PC-3 (cell line): ENCODE results near the gene SVIL. TPM values are rescaled to one million over a fixed set of nuclear protein-coding genes. Genes with fewer than 3 reads are reported as not detected.

ENCODE experiments used
- ATAC-seq: fragments of 200-7000 bp; cut with Tn5 transposase; 2 replicates; pipeline ENCODE4 v1.9.1; 2020; ENCODE audit warnings: mild to moderate bottlenecking, moderate library complexity
- BruUV-seq: library from RNA; stranded (reverse); fragments of 400-500 nt; replicated peaks from 2 replicates; lab custom pipeline; 2021; lab: Mats Ljungman, UMichigan
- CTCF ChIA-PET: fragments of 300-600 bp; sonication (Branson Sonifier 250); formaldehyde crosslinking; loops from one replicate; lab custom pipeline; 2022; ENCODE audit warnings: antibody characterized with exemption; lab: Charles Lee
- POLR2A ChIA-PET: fragments of 300-600 bp; sonication (Branson Sonifier 250); formaldehyde crosslinking; loops from one replicate; lab custom pipeline; 2022; ENCODE audit warnings: antibody characterized with exemption; ENCODE audit not compliant: unreplicated experiment; lab: Charles Lee
- DNase-seq: peaks from one replicate; pipeline ENCODE4 v3.0.0-alpha.2; 2015
- H2AFZ ChIP-seq: fragments of 300-600 bp; sonication (generic); 2 replicates; pipeline ENCODE4 v1.6.0; 2016; ENCODE audit warnings: antibody characterized with exemption, low read length
- H3F3A ChIP-seq: fragments of 300-600 bp; sonication (generic); one replicate; pipeline ENCODE4 v1.6.0; 2017; ENCODE audit warnings: antibody characterized with exemption, low read length, control low read depth, mild to moderate bottlenecking; ENCODE audit not compliant: unreplicated experiment
- H3K27ac ChIP-seq: fragments of 300-600 bp; sonication (generic); 2 replicates; pipeline ENCODE4 v1.5.1; 2016; ENCODE audit warnings: mild to moderate bottlenecking, low read length
- H3K27me3 ChIP-seq: fragments of 300-600 bp; sonication (generic); 2 replicates; pipeline ENCODE4 v1.6.1; 2016; ENCODE audit warnings: low read length, mixed read lengths
- H3K36me3 ChIP-seq: fragments of 300-600 bp; sonication (generic); 2 replicates; pipeline ENCODE4 v1.6.1; 2016; ENCODE audit warnings: low read depth, mixed run types, low read length, mixed read lengths
- H3K4me1 ChIP-seq: fragments of 300-600 bp; sonication (generic); 2 replicates; pipeline ENCODE4 v1.5.1; 2016; ENCODE audit warnings: low read length; ENCODE audit not compliant: insufficient read depth
- H3K4me2 ChIP-seq: fragments of 300-600 bp; sonication (generic); 2 replicates; pipeline ENCODE4 v1.6.0; 2016; ENCODE audit warnings: low read length
- H3K4me3 ChIP-seq: fragments of 300-600 bp; sonication (generic); 2 replicates; pipeline ENCODE4 v1.5.1; 2016; ENCODE audit warnings: mild to moderate bottlenecking, low read length, mixed read lengths
- H3K79me2 ChIP-seq: fragments of 300-600 bp; sonication (generic); 2 replicates; pipeline ENCODE4 v1.6.1; 2017; ENCODE audit warnings: low read length, mixed read lengths
- H3K9ac ChIP-seq: fragments of 300-600 bp; sonication (generic); 2 replicates; pipeline ENCODE4 v1.6.0; 2016; ENCODE audit warnings: mild to moderate bottlenecking, low read length
- H3K9me2 ChIP-seq: fragments of 300-600 bp; sonication (generic); replicated peaks from 2 replicates; pipeline ENCODE4 v1.6.1; 2016; ENCODE audit warnings: mixed run types, low read length, mixed read lengths
- H3K9me3 ChIP-seq: fragments of 300-600 bp; sonication (generic); 2 replicates; pipeline ENCODE4 v1.6.1; 2016; ENCODE audit warnings: low read length, mixed read lengths
- H4K20me1 ChIP-seq: fragments of 300-600 bp; sonication (generic); 2 replicates; pipeline ENCODE4 v1.6.1; 2016; ENCODE audit warnings: low read length, mixed read lengths
- CTCF ChIP-seq: fragments of 300-600 bp; sonication (generic); conservative IDR thresholded peaks from 2 replicates; pipeline ENCODE4 v1.5.1; 2017; ENCODE audit warnings: antibody characterized with exemption, low read depth, mild to moderate bottlenecking, low read length
- EZH2 ChIP-seq: fragments of 300-600 bp; sonication (generic); IDR thresholded peaks from one replicate; pipeline ENCODE4 v1.6.1; 2017; ENCODE audit warnings: antibody characterized with exemption, mild to moderate bottlenecking, low read length; ENCODE audit not compliant: unreplicated experiment
- EZH2phosphoT487 ChIP-seq: fragments of 300-600 bp; sonication (generic); IDR thresholded peaks from 2 replicates; pipeline ENCODE4 v1.6.1; 2018; ENCODE audit warnings: mild to moderate bottlenecking, antibody characterized with exemption, low read length, borderline replicate concordance
- intact Hi-C: fragments of 100-400 bp; cut with micrococcal nuclease; formaldehyde crosslinking; loops from 2 replicates; pipeline ENCODE4 v1.9.0; 2023
- total RNA-seq: library from RNA; depleted of rRNA; stranded (reverse); fragments of >200 nt; gene quantifications from 2 replicates; pipeline ENCODE4 v1.2.3, GENCODE V29; 2014

The SVIL gene
- total RNA-seq, 1 experiment from 2014 or later, result 19.2 TPM

DNA sequence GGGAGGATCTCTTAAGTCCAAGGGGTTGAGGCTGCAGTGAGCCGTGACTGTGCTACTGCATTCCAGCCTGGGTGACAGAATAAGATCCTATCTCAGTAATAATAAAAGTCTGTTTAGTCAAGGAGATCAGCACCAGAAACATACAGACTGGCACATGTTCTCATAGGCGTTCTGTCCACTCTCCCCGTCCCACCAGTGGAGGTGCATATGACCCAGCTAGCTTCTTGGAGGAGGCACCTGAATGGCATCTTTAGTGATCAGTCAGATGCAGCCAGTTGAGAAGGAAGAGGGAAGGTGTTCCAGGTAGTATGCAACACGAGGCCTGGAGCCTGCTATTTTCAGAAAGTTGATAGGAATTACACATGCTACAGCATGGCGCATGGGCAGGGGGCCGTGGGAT, 45.3 kb upstream of the SVIL start:
- Histone ChIP-seq H3K9ac (no peak overlapping the region), H3K9me3 (no peaks in the 10 kb centered on the region), H3K4me3 (no peak overlapping the region), H3F3A (no peaks in the 10 kb centered on the region), H3K36me3 (peaks cover 26% of the 10 kb centered on the region), H3K27me3 (no peaks in the 10 kb centered on the region), H3K79me2 (no peaks in the 10 kb centered on the region), H3K4me1 (no peaks in the 10 kb centered on the region), H2AFZ (no peak overlapping the region), H3K27ac (no peak overlapping the region), H3K9me2 (no peaks in the 10 kb centered on the region), H4K20me1 (no peaks in the 10 kb centered on the region), H3K4me2 (no peak overlapping the region)
- BruUV-seq, result no TSS peak
- ATAC-seq (no peak), DNase-seq (no peak)
- no peak for TF ChIP-seq CTCF
- no peak for TF ChIP-seq EZH2
- no peak for TF ChIP-seq EZH2phosphoT487
- ChIA-PET POLR2A (no interaction called here), CTCF (no interaction called here)
- intact Hi-C loops, result no loop called here

DNA sequence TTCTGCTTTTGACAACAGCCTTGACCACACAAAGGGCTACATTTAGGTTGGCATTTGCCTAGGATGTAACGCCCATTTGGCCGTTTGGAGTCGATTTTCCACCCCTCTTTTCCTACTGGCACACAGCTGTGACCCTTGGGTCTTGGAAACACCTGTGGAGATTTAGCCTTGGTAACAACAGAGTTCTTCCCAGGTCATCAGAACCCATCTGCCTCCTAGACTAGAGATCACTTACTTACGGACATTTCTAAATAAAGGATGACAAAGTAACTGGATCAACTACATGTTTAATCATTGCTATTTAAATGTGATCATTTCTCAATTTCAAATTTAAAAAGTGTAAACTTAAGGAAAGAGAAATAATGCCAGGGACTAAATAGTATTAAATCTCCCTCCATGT, 42.0 kb upstream of the SVIL start:
- no peak overlapping the region for H3K4me3 ChIP-seq
- no peaks in the 10 kb centered on the region for H3K9me2 ChIP-seq
- ChIA-PET POLR2A (no interaction called here), CTCF (no interaction called here)
- no peak overlapping the region for H3K9ac ChIP-seq
- DNase-seq, result no peak
- intact Hi-C loops, result no loop called here
- H3K9me3 ChIP-seq, result no peaks in the 10 kb centered on the region
- no peaks in the 10 kb centered on the region for H3K4me1 ChIP-seq
- H3K79me2 ChIP-seq, result no peaks in the 10 kb centered on the region
- H3K27ac ChIP-seq, result no peak overlapping the region
- BruUV-seq, result no TSS peak
- H2AFZ ChIP-seq, result no peak overlapping the region
- H3K27me3 ChIP-seq, result no peaks in the 10 kb centered on the region
- ATAC-seq, result no peak
- no peaks in the 10 kb centered on the region for H4K20me1 ChIP-seq
- no peak overlapping the region for H3K4me2 ChIP-seq
- TF ChIP-seq CTCF, result no peak
- TF ChIP-seq EZH2, result no peak
- no peak for TF ChIP-seq EZH2phosphoT487
- H3F3A ChIP-seq, result no peaks in the 10 kb centered on the region
- peaks cover 25% of the 10 kb centered on the region for H3K36me3 ChIP-seq

GRCh38 chr10:29675984-29676383, 41.2 kb upstream of the SVIL start:
- intact Hi-C loops, result no loop called here
- ATAC-seq (no peak), DNase-seq (no peak)
- Histone ChIP-seq H3K9me2 (no peaks in the 10 kb centered on the region), H3F3A (no peaks in the 10 kb centered on the region), H3K9me3 (no peaks in the 10 kb centered on the region), H3K27ac (no peak overlapping the region), H2AFZ (no peak overlapping the region), H3K4me1 (no peaks in the 10 kb centered on the region), H3K27me3 (no peaks in the 10 kb centered on the region), H3K4me3 (no peak overlapping the region), H4K20me1 (no peaks in the 10 kb centered on the region), H3K79me2 (no peaks in the 10 kb centered on the region), H3K9ac (no peak overlapping the region), H3K4me2 (no peak overlapping the region), H3K36me3 (peaks cover 25% of the 10 kb centered on the region)
- CTCF ChIA-PET, result no interaction called here
- TF ChIP-seq CTCF (no peak), EZH2phosphoT487 (no peak), EZH2 (no peak)
- BruUV-seq, result no TSS peak
- POLR2A ChIA-PET, result no interaction called here
